GM21526 (cell line): ENCODE results near the gene ACE.
"Not testable (repeated sequence)": the region's sequence is repeated elsewhere in the genome, so short reads cannot be mapped to it uniquely, and the experiment has no call there.

Experiments
- ATAC-seq: cut with Tn5 transposase; IDR thresholded peaks from one replicate; pipeline ENCODE4 v1.9.1; 2021; ENCODE audit warnings: moderate library complexity; ENCODE audit not compliant: unreplicated experiment, low FRiP score

The ACE gene

GRCh38 chr17:63443053-63443452 lies 33.8 kb upstream of the ACE start:
- no peak for ATAC-seq

GRCh38 chr17:63444457-63444856 lies 32.4 kb upstream of the ACE start:
- no peak for ATAC-seq

GRCh38 chr17:63445065-63445464 lies 31.8 kb upstream of the ACE start:
- ATAC-seq = no peak

GRCh38 chr17:63445571-63445953 lies 31.3 kb upstream of the ACE start:
- ATAC-seq = no peak

GRCh38 chr17:63445954-63446752 lies 30.7 kb upstream of the ACE start, which contains the start of gene CYB561:
Gene CYB561, minus strand, starts transcription at chr17:63446306. Its CDS starts 8,759 bp downstream, at chr17:63437547.
- ATAC-seq = peak; percentile 51

- ATAC-seq = no peak
Observed at GRCh38 chr17:63446753-63447470, 29.9 kb upstream of the ACE start.

GRCh38 chr17:63447471-63448009 lies 29.3 kb upstream of the ACE start:
- no peak for ATAC-seq

GRCh38 chr17:63448655-63449054 lies 28.2 kb upstream of the ACE start:
- no peak for ATAC-seq

GRCh38 chr17:63450551-63450950 lies 26.3 kb upstream of the ACE start:
- ATAC-seq = no peak

GRCh38 chr17:63451150-63451549 lies 25.7 kb upstream of the ACE start:
- ATAC-seq = no peak

GRCh38 chr17:63452046-63452961 lies 24.6 kb upstream of the ACE start:
- ATAC-seq = no peak

GRCh38 chr17:63452962-63453551 lies 23.8 kb upstream of the ACE start:
- no peak for ATAC-seq

GRCh38 chr17:63454357-63454756 lies 22.5 kb upstream of the ACE start:
- not testable (repeated sequence) for ATAC-seq

- no peak for ATAC-seq
Observed at GRCh38 chr17:63454915-63455314, 21.9 kb upstream of the ACE start.

GRCh38 chr17:63455417-63455816 lies 21.4 kb upstream of the ACE start:
- ATAC-seq = no peak

- no peak for ATAC-seq
Observed at GRCh38 chr17:63458478-63458877, 18.4 kb upstream of the ACE start.

GRCh38 chr17:63460018-63460417 lies 16.8 kb upstream of the ACE start:
- no peak for ATAC-seq

GRCh38 chr17:63463771-63464170 lies 13.1 kb upstream of the ACE start:
- no peak for ATAC-seq

GRCh38 chr17:63464691-63465236 lies 12.1 kb upstream of the ACE start:
- ATAC-seq = no peak

GRCh38 chr17:63468099-63468498 lies 8.8 kb upstream of the ACE start:
- not testable (repeated sequence) for ATAC-seq
